Epithelial cell of esophagus (primary cell): ENCODE data around the gene MLXIP.
"Not testable (repeated sequence)": the region's sequence is repeated elsewhere in the genome, so short reads cannot be mapped to it uniquely, and the experiment has no call there.

Source experiments
- DNase-seq: peaks from one replicate; pipeline ENCODE4 v3.0.0; 2010; ENCODE audit warnings: low read depth
- H3K4me3 ChIP-seq: 2 replicates; pipeline ENCODE4 v1.5.1; 2011; ENCODE audit warnings: mild to moderate bottlenecking, low read length, control low read depth
- TF ChIP-seq, protein P1 (sequence below): IDR thresholded peaks from 2 replicates; pipeline ENCODE4 v1.5.1; 2011; ENCODE audit warnings: low read depth, mild to moderate bottlenecking, low read length, control low read depth, inconsistent platforms; ENCODE audit not compliant: insufficient read depth; ENCODE audit errors: missing control alignments

MLXIP gene

DNA sequence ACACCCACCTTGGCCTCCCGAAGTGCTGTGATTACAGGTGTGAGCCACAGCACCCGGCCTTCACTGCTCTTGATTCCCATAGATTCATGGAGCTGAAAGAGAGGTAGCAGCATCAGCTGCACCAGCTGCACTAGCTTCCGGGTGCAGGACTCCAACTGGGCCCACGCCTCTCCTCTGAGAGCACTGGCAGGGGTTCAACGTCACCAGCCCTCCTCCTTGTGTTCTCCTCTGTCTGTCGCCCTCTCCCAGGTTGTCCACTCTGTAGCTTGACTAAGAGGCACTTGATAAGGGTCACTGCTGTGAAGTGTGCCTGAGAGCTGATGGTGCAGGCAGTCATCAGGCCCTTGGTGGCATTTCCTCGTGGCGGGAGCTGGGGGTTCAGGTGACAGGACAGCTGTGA lies 28.3 kb downstream of the MLXIP start:
- no peak overlapping the region for H3K4me3 ChIP-seq
- DNase-seq, result no peak
- TF ChIP-seq, protein P1, sequence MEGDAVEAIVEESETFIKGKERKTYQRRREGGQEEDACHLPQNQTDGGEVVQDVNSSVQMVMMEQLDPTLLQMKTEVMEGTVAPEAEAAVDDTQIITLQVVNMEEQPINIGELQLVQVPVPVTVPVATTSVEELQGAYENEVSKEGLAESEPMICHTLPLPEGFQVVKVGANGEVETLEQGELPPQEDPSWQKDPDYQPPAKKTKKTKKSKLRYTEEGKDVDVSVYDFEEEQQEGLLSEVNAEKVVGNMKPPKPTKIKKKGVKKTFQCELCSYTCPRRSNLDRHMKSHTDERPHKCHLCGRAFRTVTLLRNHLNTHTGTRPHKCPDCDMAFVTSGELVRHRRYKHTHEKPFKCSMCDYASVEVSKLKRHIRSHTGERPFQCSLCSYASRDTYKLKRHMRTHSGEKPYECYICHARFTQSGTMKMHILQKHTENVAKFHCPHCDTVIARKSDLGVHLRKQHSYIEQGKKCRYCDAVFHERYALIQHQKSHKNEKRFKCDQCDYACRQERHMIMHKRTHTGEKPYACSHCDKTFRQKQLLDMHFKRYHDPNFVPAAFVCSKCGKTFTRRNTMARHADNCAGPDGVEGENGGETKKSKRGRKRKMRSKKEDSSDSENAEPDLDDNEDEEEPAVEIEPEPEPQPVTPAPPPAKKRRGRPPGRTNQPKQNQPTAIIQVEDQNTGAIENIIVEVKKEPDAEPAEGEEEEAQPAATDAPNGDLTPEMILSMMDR, result no peak

DNA sequence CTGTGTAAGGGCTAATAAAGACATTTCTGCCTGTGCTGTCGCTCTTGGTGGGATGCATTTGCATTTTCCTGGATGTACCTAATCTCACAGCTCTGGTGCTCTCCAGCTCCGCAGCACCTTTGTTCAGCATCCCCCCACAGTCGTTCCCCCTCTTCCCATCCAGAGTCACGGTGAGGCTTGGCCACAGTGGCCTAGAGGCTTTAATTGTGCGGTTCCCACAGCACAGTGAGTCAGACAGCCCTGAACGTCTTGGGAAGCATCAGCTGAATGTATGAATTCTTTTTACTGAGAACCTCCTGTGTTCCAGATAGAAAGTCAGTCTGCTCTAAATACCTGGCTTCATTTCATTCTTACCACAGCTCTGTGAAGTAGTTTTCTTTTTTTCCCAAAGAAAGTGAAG lies 28.7 kb downstream of the MLXIP start:
- no peak overlapping the region for H3K4me3 ChIP-seq
- DNase-seq, result peak; percentile 68
- TF ChIP-seq, protein P1, result no peak

DNA sequence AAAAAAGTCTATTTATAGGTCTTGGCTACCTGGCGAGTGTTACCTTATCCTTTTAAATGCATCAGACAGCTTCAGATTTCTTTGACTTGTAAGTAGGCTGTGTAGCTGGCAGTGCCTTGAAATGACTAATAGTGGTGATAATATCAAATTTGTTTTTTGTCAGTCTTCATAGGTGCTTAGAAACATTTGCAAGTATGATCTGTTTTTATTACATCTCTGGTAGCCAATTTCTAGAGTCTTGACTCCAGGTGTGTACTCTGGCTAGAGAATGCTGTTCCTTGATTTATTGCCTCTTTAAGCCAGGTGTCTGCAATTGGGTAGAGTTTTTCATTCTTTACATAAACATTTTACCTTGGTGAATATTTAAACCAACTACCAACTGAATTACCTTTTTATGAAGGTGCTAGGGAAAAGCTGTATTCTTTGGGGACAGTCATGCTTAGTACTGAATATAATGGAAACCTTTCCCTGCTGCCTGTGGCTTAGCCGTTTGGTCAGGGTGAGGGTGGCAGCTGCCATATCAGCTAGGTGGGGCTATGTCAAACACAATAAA lies 32.6 kb downstream of the MLXIP start:
- DNase-seq, result peak; percentile 78
- no peak overlapping the region for H3K4me3 ChIP-seq
- TF ChIP-seq, protein P1, result no peak

GRCh38 chr12:122116707-122117535 lies 38.4 kb downstream of the MLXIP start:
- no peak for DNase-seq
- TF ChIP-seq, protein P1, result peak; percentile 18
- no peak overlapping the region for H3K4me3 ChIP-seq

DNA sequence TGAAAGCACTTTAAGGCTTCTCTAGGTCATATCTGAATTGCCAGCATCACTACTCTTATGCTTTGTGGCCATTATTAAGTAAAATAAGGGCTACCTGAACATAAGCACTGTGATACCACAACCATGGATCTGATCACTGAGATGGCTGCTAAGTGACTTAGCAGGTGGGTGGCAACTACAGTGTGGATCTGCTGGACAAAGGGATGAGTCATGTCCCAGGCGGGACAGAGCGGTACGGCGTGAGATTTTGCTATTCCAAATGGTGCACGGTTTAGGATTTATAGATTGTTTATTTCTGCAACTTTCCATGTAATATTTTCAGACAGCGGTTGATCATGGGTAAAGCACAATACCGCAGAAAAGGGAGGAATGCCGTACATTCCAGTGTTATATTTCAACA lies 39.4 kb downstream of the MLXIP start:
- TF ChIP-seq, protein P1, result no peak
- no peak for DNase-seq
- no peak overlapping the region for H3K4me3 ChIP-seq

GRCh38 chr12:122121341-122121740 lies 42.8 kb downstream of the MLXIP start:
- H3K4me3 ChIP-seq, DNase-seq: not testable (repeated sequence)

GRCh38 chr12:122121745-122122144 lies 43.2 kb downstream of the MLXIP start:
- H3K4me3 ChIP-seq, result no peak overlapping the region
- TF ChIP-seq, protein P1, result no peak
- no peak for DNase-seq
